HUES48 (cell line): ENCODE data around the gene SKAP2.
A peak's percentile ranks its signal among the peaks of the same experiment; 100 is the strongest.
"Not testable (repeated sequence)": the region's sequence is repeated elsewhere in the genome, so short reads cannot be mapped to it uniquely, and the experiment has no call there.

ENCODE experiments used
- H3K27ac ChIP-seq: one replicate; pipeline ENCODE4 v1.7.0; 2013; ENCODE audit warnings: low read depth, low read length, inconsistent platforms
- H3K27me3 ChIP-seq: 2 replicates; pipeline ENCODE4 v1.6.1; 2013; ENCODE audit warnings: mild to moderate bottlenecking, low read length; ENCODE audit not compliant: control insufficient read depth, insufficient read depth
- H3K36me3 ChIP-seq: 2 replicates; pipeline ENCODE4 v1.6.1; 2013; ENCODE audit warnings: low read length; ENCODE audit not compliant: control insufficient read depth, insufficient read depth
- H3K4me1 ChIP-seq: 2 replicates; pipeline ENCODE4 v1.6.1; 2013; ENCODE audit warnings: mild to moderate bottlenecking, low read length; ENCODE audit not compliant: control insufficient read depth, insufficient read depth
- H3K4me3 ChIP-seq: 2 replicates; pipeline ENCODE4 v1.5.1; 2013; ENCODE audit warnings: mild to moderate bottlenecking, low read depth, low read length
- H3K9ac ChIP-seq: 2 replicates; pipeline ENCODE4 v1.6.1; 2013; ENCODE audit warnings: mild to moderate bottlenecking, low read depth, low read length, moderate library complexity
- H3K9me3 ChIP-seq: 2 replicates; pipeline ENCODE4 v1.6.1; 2013; ENCODE audit warnings: low read length; ENCODE audit not compliant: control insufficient read depth, insufficient read depth

The SKAP2 gene

DNA sequence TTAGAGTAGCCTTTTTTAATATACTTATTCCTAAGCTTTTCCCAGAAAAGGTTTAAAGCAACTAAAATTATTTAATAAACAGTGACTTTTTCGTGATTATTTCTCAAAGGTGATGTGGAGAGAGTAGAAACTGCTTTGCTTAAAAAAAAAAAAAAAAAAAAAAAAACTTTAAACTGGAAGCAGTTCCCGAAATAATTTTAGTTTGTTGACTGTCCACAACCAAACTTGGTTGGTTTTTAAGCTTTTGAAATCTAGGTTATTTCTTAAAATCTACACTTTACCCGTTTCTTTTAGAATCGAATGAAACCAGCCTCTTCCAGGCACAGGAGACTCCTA is 7.3 kb downstream of the SKAP2 start:
- peak overlapping the region; percentile 51 for H3K4me3 ChIP-seq
- H3K4me1 ChIP-seq, result peaks cover 29% of the 10 kb centered on the region
- H3K36me3 ChIP-seq, result no peaks in the 10 kb centered on the region
- H3K9ac ChIP-seq, result no peak overlapping the region
- no peak overlapping the region for H3K27ac ChIP-seq
- H3K27me3 ChIP-seq, result peaks cover 79% of the 10 kb centered on the region
- H3K9me3 ChIP-seq, result no peaks in the 10 kb centered on the region

DNA sequence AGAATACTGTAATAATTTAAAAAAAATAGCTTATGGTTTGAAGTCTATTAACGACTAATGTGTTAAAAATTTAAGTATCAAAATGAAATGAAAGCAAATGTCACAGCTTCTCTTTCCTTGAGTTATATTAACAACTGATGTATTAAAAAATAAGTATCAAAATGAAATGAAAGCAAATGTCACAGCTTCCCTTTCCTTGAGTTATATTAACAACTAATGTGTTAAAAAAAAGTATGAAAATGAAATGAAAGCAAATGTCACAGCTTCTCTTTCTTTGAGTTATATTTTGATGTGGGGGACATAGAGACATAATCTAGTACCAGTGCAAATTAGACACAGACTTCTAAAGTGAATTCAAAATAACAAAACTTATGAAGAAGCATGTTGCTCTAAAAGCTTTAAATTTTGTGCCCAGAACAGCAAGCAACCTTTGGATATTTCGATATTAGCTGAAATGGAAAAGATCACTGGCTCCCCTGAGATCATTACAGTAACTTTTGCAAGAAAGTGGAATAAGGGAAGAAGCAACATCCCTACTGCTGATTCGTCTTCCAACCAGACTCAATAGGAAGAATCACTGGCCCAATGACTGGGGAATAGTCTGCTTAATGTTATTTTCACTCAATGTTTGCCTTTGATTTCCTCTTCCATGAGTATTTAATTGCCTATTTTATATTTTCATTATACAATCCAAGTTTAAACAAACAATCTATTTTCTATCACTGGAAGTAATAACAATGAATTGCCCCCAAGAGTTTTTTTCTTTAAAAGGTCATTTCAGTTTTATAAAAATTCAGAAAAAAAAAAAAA is 8.0 kb downstream of the SKAP2 start:
- Histone ChIP-seq H3K4me3 (no peak overlapping the region), H3K27ac (no peak overlapping the region), H3K9me3 (no peaks in the 10 kb centered on the region), H3K27me3 (peaks cover 71% of the 10 kb centered on the region), H3K9ac (no peak overlapping the region), H3K4me1 (peaks cover 29% of the 10 kb centered on the region), H3K36me3 (no peaks in the 10 kb centered on the region)

DNA sequence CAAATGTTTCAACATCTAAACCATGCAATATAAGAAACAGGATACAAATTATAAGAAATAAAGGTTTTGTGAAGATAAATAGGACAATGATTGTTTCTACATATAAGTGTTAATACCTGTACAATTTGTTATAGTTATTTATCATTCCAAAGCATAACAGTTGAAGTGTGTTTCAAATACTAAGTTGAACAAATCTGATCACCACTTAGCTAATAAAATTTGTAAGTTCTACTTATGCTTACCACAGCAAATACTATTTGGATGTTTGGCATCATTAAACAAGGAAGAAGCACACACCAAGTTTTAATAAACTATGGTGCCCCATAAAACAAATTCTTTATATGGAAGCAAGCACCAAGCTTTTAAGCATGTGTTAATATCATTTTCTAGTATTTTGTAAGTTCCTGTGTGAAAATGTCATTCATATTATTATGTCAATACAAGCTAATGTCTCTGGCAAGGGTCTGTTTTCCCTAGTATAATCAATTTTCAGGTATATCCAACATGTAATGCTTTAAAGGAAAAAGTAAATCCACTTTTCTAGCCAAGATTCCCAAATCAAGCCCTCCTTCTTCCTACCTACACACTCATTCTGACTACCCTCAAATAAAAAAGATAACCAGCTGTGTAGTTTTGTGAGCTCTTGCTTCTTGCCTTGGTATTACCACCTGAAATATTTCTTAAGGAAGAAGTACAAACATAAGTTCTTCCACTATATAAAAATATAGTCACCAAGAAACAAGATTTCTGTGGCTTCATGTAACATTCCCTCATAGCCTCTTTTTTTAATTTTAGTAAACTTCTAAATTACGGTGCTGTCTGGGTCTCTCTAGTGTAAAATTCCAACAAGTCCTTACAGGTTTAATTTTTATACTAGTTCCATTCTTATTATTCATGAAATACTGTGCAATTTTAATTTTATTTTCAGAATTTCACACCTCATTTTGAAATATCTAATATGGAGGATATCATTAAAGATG is 9.2 kb downstream of the SKAP2 start:
- Histone ChIP-seq H3K4me1 (peaks cover 22% of the 10 kb centered on the region), H3K36me3 (no peaks in the 10 kb centered on the region), H3K4me3 (no peak overlapping the region), H3K27me3 (peaks cover 66% of the 10 kb centered on the region), H3K9me3 (no peaks in the 10 kb centered on the region), H3K27ac (no peak overlapping the region), H3K9ac (no peak overlapping the region)

DNA sequence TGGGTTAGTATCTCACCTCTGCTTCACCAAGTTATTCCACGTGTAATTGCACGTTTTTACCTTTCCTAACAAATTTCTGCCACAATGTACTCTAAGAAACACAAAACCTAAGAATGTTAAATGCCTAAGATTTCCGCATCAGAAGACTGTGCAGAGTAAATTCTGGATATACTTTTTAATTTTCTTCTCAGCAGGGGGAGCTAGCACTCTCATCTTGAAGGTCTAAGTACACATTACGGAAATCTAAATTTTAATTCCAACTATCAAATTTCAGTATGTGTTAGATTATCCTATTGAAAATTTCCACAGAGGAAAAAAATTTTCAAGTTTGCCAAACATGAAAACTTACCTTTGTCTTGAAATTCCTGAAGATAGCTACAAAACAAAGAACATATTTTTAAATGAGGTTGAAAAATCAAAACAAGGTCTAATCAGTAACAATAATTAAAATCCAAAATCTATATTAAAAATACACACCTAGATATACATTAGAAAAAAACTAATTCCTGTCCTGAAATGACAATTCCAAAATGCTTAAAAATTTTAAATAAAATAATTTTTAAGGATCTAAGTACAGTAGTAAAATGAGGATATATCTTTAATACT is 10.5 kb downstream of the SKAP2 start:
- Histone ChIP-seq H3K27ac (no peak overlapping the region), H3K27me3 (peaks cover 53% of the 10 kb centered on the region), H3K9ac (no peak overlapping the region), H3K4me1 (peaks cover 20% of the 10 kb centered on the region), H3K9me3 (no peaks in the 10 kb centered on the region), H3K4me3 (no peak overlapping the region), H3K36me3 (no peaks in the 10 kb centered on the region)

DNA sequence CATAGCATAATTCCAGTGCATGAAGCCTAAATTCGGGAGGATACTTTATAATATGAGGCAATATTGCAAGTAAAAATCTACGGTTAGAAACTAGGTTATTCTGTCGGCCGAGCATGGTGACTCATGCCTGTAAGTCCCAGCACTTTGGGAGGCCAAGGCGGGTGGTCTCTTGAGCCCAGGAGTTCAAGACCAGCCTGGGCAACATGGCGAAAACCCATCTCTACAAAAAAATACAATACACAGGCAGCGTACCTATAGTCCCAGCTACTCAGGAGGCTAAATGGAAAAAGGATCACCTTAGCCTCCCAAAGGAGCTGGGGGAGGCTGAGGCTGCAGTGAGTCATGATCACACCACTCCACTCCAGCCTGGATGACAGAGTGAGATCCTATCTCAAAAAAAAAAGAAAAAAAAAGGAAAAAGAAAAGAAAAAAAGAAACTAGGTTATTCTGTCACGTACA is 14.2 kb downstream of the SKAP2 start:
- Histone ChIP-seq H3K27me3 (peaks cover 16% of the 10 kb centered on the region), H3K27ac (no peak overlapping the region), H3K9me3 (no peaks in the 10 kb centered on the region), H3K36me3 (no peaks in the 10 kb centered on the region), H3K4me3 (no peak overlapping the region), H3K9ac (no peak overlapping the region), H3K4me1 (no peaks in the 10 kb centered on the region)

DNA sequence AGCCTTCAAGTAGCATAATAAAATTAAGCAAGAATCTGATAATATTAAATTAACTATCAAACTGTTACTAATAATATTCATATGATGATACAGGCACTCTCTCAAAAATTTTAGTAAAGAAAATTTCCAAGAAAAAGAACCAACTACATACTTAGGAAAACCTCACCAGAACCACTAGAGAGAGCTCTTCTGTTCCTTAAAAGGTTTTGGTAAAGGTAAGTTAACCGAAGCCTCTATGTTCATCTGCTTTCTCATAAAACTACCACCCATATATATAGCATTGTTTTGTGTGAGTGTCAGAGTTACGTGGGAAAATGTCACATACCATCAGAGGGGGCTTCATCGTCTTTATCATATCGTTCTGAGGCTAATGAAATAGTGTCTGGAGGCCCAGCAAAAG is 20.7 kb downstream of the SKAP2 start:
- Histone ChIP-seq H3K27me3 (no peaks in the 10 kb centered on the region; the same call in 1 of the 2 replicates), H3K9me3 (no peaks in the 10 kb centered on the region), H3K27ac (no peak overlapping the region), H3K4me3 (no peak overlapping the region), H3K9ac (no peak overlapping the region), H3K36me3 (no peaks in the 10 kb centered on the region), H3K4me1 (no peaks in the 10 kb centered on the region)

DNA sequence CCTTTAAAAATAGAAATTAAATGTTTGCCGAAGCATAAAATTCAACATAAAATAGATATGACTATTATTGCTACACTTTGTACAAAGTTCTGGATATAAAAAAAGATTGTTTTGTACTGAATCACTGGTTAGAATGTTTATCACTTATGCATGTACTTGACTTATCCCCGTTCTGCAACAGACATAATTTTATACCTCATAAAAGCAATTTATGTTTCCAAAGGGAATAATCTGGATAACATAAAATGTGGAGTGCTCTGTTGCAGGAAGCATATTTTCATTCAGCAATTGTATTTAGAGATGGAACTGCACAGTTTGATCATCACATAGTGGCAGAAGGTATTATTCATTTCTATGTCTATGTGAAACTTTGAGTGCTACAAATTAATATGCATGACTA is 21.5 kb downstream of the SKAP2 start:
- no peaks in the 10 kb centered on the region; the same call in 1 of the 2 replicates for H3K27me3 ChIP-seq
- H3K9ac ChIP-seq, result no peak overlapping the region
- H3K4me1 ChIP-seq, result no peaks in the 10 kb centered on the region
- H3K36me3 ChIP-seq, result no peaks in the 10 kb centered on the region
- H3K4me3 ChIP-seq, result no peak overlapping the region
- H3K9me3 ChIP-seq, result no peaks in the 10 kb centered on the region
- H3K27ac ChIP-seq, result no peak overlapping the region

DNA sequence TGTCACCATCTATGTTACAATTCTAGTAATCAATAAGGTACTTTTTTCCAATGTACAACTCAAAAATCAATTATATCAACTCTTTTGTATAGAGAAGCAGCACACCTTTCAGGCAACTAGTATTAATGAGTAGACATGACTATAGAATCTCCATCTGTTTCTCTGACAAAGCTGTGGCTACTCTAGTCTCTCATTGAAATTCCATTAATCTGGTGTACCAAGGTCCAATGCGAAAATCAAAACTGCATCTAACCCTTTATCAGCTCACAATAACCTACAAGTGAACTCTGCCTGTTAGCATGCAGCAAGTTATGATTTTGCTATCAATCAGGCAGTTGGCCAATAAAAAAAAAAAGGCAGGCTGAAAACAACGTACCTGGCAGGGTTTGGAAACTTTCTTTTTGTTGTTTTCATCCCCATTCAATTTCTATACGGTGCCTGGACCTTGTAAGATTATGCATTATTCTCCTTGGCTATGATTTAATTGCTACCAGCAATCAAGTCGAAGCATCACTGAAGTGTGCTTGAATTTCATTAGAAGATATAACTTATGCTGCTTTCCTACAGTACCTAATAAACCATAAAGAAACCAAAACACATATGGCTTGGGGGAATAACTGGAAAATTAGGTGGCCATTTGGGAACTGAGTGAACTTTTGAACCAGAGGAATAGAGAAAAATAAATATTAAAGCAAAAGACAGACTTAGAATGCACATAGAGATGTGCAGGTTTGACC is 23.2 kb downstream of the SKAP2 start:
- H3K9ac ChIP-seq, result no peak overlapping the region
- no peaks in the 10 kb centered on the region for H3K36me3 ChIP-seq
- no peak overlapping the region for H3K4me3 ChIP-seq
- no peaks in the 10 kb centered on the region for H3K9me3 ChIP-seq
- H3K27me3 ChIP-seq, result no peaks in the 10 kb centered on the region; the same call in 1 of the 2 replicates
- H3K4me1 ChIP-seq, result no peaks in the 10 kb centered on the region
- no peak overlapping the region for H3K27ac ChIP-seq

DNA sequence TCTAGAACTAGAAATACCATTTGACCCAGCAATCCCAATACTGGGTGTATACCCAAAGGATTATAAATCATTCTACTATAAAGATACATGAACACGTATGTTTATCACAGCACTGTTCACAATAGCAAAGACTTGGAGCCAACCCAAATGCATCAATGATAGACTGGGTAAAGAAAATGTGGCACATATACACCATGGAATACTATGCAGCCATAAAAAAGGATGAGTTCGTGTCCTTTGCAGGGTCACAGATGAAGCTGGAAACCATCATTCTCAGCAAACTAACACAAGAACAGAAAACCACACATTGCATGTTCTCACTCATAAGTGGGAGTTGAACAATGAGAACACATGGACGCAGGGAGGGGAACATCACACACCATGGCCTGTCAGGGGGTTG is 27.6 kb downstream of the SKAP2 start:
- not testable (repeated sequence) for H3K36me3 ChIP-seq, H3K4me1 ChIP-seq, H3K9ac ChIP-seq, H3K27ac ChIP-seq, H3K27me3 ChIP-seq, H3K9me3 ChIP-seq, H3K4me3 ChIP-seq

DNA sequence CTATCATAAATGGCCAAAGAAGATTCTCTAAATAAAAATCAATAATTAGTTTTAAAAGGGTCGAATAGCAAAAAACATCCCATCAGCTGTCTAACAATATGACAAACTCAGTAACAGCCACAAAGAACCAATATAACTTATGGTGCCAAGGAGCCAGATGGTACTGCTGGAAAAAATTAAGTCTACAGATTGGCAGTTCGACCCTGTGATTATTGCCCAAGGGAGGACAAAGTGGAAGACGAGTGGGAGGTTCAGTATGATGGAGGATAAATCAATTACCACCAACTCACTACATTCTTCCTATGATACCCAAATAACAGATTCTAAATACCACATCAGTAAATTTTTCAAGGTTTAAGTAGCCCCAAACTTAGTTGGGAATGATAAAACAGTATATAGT is 49.0 kb downstream of the SKAP2 start:
- Histone ChIP-seq H3K9me3 (no peaks in the 10 kb centered on the region), H3K36me3 (no peaks in the 10 kb centered on the region), H3K27me3 (no peaks in the 10 kb centered on the region), H3K27ac (no peak overlapping the region), H3K4me3 (no peak overlapping the region), H3K9ac (no peak overlapping the region), H3K4me1 (no peaks in the 10 kb centered on the region)
